HG03064 (cell line): Measurements from ENCODE around the gene PPP1R13B.

Experiments
- ATAC-seq: cut with Tn5 transposase; IDR thresholded peaks from one replicate; pipeline ENCODE4 v1.9.1; 2021; ENCODE audit warnings: low read depth; ENCODE audit not compliant: unreplicated experiment

The PPP1R13B gene

GRCh38 chr14:103735022-103735421 is 112.4 kb downstream of the PPP1R13B start:
- ATAC-seq = no peak

- ATAC-seq = no peak
Measured at GRCh38 chr14:103734081-103734888, 113.1 kb downstream of the PPP1R13B start.

GRCh38 chr14:103733651-103734050 is 113.7 kb downstream of the PPP1R13B start:
- no peak for ATAC-seq

- ATAC-seq = no peak
Measured at GRCh38 chr14:103732868-103733620, 114.3 kb downstream of the PPP1R13B start.

- no peak for ATAC-seq
Measured at GRCh38 chr14:103731916-103732867, 115.2 kb downstream of the PPP1R13B start.

GRCh38 chr14:103731481-103731880 is 115.9 kb downstream of the PPP1R13B start:
- ATAC-seq = no peak

GRCh38 chr14:103730490-103731035 is 116.8 kb downstream of the PPP1R13B start:
- no peak for ATAC-seq

GRCh38 chr14:103729496-103730448 is 117.6 kb downstream of the PPP1R13B start:
- ATAC-seq = no peak

- ATAC-seq = no peak
Measured at GRCh38 chr14:103728721-103729120, 118.7 kb downstream of the PPP1R13B start.

GRCh38 chr14:103728141-103728540 is 119.2 kb downstream of the PPP1R13B start:
- ATAC-seq = no peak

GRCh38 chr14:103727313-103727980 is 119.9 kb downstream of the PPP1R13B start:
- no peak for ATAC-seq

- ATAC-seq = no peak
Measured at GRCh38 chr14:103726474-103726873, 120.9 kb downstream of the PPP1R13B start.

GRCh38 chr14:103725739-103726395 is 121.5 kb downstream of the PPP1R13B start:
- ATAC-seq = no peak

- ATAC-seq = no peak
Measured at GRCh38 chr14:103725001-103725682, 122.2 kb downstream of the PPP1R13B start.

- no peak for ATAC-seq
Measured at GRCh38 chr14:103724116-103724515, 123.3 kb downstream of the PPP1R13B start.

- ATAC-seq = no peak
Measured at GRCh38 chr14:103723748-103724081, 123.7 kb downstream of the PPP1R13B start.

GRCh38 chr14:103721334-103722120 is 125.8 kb downstream of the PPP1R13B start:
- no peak for ATAC-seq
